ENCODE results near the gene ERLEC1. TPM values are rescaled to one million over a fixed set of nuclear protein-coding genes. Genes with fewer than 3 reads are reported as not detected.

The ERLEC1 gene
- total RNA-seq, 4 donors from 2014 or later = 30.9 to 86.1 (median 36.5) TPM

DNA sequence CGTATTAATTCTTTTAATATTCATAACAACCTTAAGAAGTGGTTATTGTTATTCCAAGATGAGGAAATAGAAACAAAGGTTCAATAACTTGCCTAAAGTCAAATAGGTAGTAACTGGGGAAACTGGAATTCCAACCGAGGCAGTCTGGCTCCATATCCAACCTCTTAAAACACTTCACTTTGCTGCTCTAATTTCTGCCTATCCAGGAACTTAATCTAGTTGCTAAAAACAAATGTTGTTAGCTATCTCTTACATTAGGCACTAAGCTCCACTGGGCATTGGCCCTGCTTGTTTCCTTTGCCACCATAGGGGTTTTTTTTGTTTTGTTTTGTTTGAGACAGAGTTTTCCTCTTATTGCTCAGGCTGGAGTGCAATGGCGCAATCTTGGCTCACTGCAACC is 24.8 kb downstream of the ERLEC1 start:
- TF ChIP-seq EP300 (IDR thresholded peaks at IDR 0.05) (no peak), POLR2AphosphoS5 (IDR thresholded peaks at IDR 0.05) (no peak)
- TF ChIP-seq, protein P1, sequence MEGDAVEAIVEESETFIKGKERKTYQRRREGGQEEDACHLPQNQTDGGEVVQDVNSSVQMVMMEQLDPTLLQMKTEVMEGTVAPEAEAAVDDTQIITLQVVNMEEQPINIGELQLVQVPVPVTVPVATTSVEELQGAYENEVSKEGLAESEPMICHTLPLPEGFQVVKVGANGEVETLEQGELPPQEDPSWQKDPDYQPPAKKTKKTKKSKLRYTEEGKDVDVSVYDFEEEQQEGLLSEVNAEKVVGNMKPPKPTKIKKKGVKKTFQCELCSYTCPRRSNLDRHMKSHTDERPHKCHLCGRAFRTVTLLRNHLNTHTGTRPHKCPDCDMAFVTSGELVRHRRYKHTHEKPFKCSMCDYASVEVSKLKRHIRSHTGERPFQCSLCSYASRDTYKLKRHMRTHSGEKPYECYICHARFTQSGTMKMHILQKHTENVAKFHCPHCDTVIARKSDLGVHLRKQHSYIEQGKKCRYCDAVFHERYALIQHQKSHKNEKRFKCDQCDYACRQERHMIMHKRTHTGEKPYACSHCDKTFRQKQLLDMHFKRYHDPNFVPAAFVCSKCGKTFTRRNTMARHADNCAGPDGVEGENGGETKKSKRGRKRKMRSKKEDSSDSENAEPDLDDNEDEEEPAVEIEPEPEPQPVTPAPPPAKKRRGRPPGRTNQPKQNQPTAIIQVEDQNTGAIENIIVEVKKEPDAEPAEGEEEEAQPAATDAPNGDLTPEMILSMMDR (IDR thresholded peaks at IDR 0.05) = no peak
- 93% methylated on average over 3 of the region's 3 CpGs for WGBS
- peaks cover 88% of the 10 kb centered on the region for H3K36me3 ChIP-seq

DNA sequence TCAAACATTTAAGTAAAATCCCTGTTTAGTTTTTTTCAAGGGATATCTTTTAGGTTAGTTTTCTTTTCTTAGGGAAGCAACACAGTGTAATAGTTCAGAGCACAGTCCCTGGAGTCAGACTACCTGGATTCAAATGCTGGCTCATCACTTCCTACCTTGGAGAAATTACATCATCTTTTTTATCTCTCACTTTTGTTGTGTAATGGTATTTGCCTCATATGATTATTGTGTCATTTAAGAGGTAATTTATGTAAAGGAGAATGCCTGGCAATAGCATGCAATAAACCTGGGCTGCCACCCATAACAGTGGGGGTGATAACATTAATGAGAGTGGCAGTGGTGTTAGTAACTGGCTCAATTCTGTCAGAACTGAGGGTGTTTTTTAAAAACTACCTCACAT is 26.3 kb downstream of the ERLEC1 start:
- peaks cover 83% of the 10 kb centered on the region for H3K36me3 ChIP-seq

More for the DNA sequence above, 24.8 kb downstream of the ERLEC1 start:
- Histone ChIP-seq H3K9me3 (no peaks in the 10 kb centered on the region), H3K27me3 (no peaks in the 10 kb centered on the region), H3K4me1 (no peaks in the 10 kb centered on the region), H3K4me3 (no peak overlapping the region), H3K27ac (no peak overlapping the region)
- DNase-seq (ENCODE audit: low spot score in 2 of 2) = no peak

DNA sequence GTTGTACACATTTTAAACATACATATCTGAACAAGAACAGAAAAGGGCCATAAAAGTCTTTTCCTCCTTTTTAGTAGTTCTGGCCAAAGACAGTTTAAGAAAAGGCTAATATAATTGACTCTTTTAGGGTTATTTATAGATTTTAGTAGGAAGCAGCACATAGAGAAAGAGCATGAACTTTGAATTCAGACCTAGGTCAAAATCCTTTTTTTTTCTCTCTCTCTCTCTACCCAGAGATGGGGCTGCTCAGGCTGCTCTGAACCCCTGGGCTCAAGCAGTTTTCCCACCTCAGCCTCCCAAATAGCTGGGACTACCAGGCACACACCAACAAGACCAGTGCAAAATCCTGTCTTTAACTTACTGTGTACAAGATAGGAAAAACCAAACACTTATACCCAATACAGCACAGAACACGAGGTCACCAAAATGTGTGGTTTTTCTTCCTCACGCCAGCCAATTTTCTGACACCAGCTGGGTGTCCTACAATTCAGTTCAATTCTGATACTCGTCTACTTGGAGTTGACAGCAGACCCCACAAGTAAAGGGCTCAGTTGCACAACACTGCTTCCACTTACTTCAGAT is 32.1 kb downstream of the ERLEC1 start:
- TF ChIP-seq POLR2AphosphoS5 (IDR thresholded peaks at IDR 0.05) (no peak), EP300 (IDR thresholded peaks at IDR 0.05) (no peak), POLR2A (IDR thresholded peaks at IDR 0.05) (no peak)
- TF ChIP-seq, protein P1 (IDR thresholded peaks at IDR 0.05) = no peak
- Histone ChIP-seq H3K4me1 (no peaks in the 10 kb centered on the region), H3K27ac (no peak overlapping the region), H3K9me3 (no peaks in the 10 kb centered on the region), H3K27me3 (no peaks in the 10 kb centered on the region), H3K4me3 (no peak overlapping the region), H3K36me3 (peaks cover 47% of the 10 kb centered on the region)
- no peak for DNase-seq (ENCODE audit: low spot score in 2 of 2)
- WGBS = 80% methylated on average over 3 of the region's 3 CpGs

More for the DNA sequence above, 26.3 kb downstream of the ERLEC1 start:
- H3K9me3 ChIP-seq = no peaks in the 10 kb centered on the region
- no peak for DNase-seq (ENCODE audit: low spot score in 2 of 2)
- no peak overlapping the region for H3K4me3 ChIP-seq
- TF ChIP-seq EP300 (IDR thresholded peaks at IDR 0.05) = no peak
- TF ChIP-seq POLR2AphosphoS5 (IDR thresholded peaks at IDR 0.05) = no peak
- no peak for TF ChIP-seq POLR2A (IDR thresholded peaks at IDR 0.05)
- TF ChIP-seq, protein P1 (IDR thresholded peaks at IDR 0.05) = no peak
- no peaks in the 10 kb centered on the region for H3K27me3 ChIP-seq
- H3K27ac ChIP-seq = no peak overlapping the region
- no peaks in the 10 kb centered on the region for H3K4me1 ChIP-seq

DNA sequence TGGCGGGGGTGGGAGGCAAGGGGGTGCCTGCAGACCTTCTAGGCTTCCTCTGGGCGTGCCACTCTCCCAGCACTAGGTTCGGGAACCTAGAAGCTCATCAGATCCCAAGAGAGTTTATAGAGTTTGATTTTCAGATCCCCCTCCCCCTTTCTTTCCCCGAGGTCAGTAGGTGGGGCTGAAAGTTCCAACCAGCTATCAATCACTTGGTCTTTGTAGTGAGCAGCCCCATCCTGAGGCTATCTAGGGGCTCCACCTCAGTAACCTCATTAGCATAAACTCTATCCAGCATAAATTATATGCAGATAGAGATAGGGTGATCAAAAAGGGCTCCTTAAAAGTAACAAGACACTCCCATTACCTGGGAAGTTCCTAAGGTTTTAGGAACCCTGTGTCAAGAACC is 32.8 kb downstream of the ERLEC1 start:
- Histone ChIP-seq H3K27ac (no peak overlapping the region), H3K9me3 (no peaks in the 10 kb centered on the region), H3K4me3 (no peak overlapping the region), H3K36me3 (peaks cover 43% of the 10 kb centered on the region), H3K27me3 (no peaks in the 10 kb centered on the region), H3K4me1 (no peaks in the 10 kb centered on the region)
- TF ChIP-seq EP300 (IDR thresholded peaks at IDR 0.05) (no peak), POLR2A (IDR thresholded peaks at IDR 0.05) (no peak), POLR2AphosphoS5 (IDR thresholded peaks at IDR 0.05) (no peak)
- TF ChIP-seq, protein P1 (IDR thresholded peaks at IDR 0.05) = no peak
- WGBS = 67% methylated on average over 4 of the region's 4 CpGs
- no peak for DNase-seq (ENCODE audit: low spot score in 2 of 2)

DNA sequence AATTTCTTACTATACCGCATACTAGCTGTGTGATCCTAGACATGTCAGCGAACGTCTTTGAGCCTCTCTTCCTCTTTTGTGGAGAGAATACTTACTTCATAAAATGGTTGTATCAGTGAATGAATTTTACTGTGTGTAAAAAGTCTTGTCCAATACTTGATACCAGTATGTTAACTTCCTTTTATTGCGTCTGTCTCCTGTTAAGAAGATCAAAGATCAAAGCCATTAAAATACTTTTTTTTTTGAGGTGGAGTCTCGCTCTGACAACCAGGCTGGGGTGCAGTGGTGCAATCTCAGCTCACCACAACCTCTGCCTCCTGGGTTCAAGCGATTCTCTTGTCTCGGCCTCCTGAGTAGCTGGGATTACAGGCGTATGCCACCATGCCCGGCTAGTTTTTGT is 33.2 kb downstream of the ERLEC1 start:
- TF ChIP-seq POLR2AphosphoS5 (IDR thresholded peaks at IDR 0.05) (no peak), EP300 (IDR thresholded peaks at IDR 0.05) (no peak), POLR2A (IDR thresholded peaks at IDR 0.05) (no peak)
- TF ChIP-seq, protein P1 (IDR thresholded peaks at IDR 0.05) = no peak
- no peaks in the 10 kb centered on the region for H3K4me1 ChIP-seq
- no peak for DNase-seq (ENCODE audit: low spot score in 2 of 2)
- no peaks in the 10 kb centered on the region for H3K27me3 ChIP-seq
- H3K4me3 ChIP-seq = no peak overlapping the region
- H3K36me3 ChIP-seq = peaks cover 38% of the 10 kb centered on the region
- H3K27ac ChIP-seq = no peak overlapping the region
- 88% methylated on average over 9 of the region's 9 CpGs for WGBS
- no peaks in the 10 kb centered on the region for H3K9me3 ChIP-seq

Measured in suprapubic skin (tissue), 4 donors.